H9 (cell line): ENCODE measurements around the gene DACH1. TPM values are rescaled to one million over a fixed set of nuclear protein-coding genes. Genes with fewer than 3 reads are reported as not detected.

Experiments
- DNase-seq: peaks from one replicate; pipeline ENCODE4 v3.0.0-alpha.2; 2017
- H2AFZ ChIP-seq: one replicate; pipeline ENCODE4 v1.6.1; 2013; ENCODE audit warnings: mild to moderate bottlenecking, low read length, control low read depth, moderate library complexity
- H2AK5ac ChIP-seq: 2 replicates; pipeline ENCODE4 v1.6.1; 2013; ENCODE audit warnings: low read length, control low read depth, mixed read lengths; ENCODE audit not compliant: insufficient read length
- H2BK120ac ChIP-seq: one replicate; pipeline ENCODE4 v1.6.1; 2013; ENCODE audit warnings: low read depth, mild to moderate bottlenecking, low read length, control low read depth, inconsistent platforms; ENCODE audit not compliant: poor library complexity, severe bottlenecking
- H2BK12ac ChIP-seq: 2 replicates; pipeline ENCODE4 v1.6.1; 2013; ENCODE audit warnings: low read length, control low read depth, mixed read lengths, low read depth; ENCODE audit not compliant: insufficient read length
- H2BK15ac ChIP-seq: 2 replicates; pipeline ENCODE4 v1.6.1; 2013; ENCODE audit warnings: low read depth, low read length, control low read depth
- H2BK20ac ChIP-seq: one replicate; pipeline ENCODE4 v1.6.1; 2013; ENCODE audit warnings: low read depth, mild to moderate bottlenecking, low read length, control low read depth, inconsistent platforms; ENCODE audit not compliant: poor library complexity, severe bottlenecking
- H2BK5ac ChIP-seq: 2 replicates; pipeline ENCODE4 v1.6.1; 2013; ENCODE audit warnings: low read length, control low read depth, mixed read lengths; ENCODE audit not compliant: insufficient read length
- H3K14ac ChIP-seq: 2 replicates; pipeline ENCODE4 v1.6.1; 2013; ENCODE audit warnings: low read length, control low read depth; ENCODE audit not compliant: insufficient read depth
- H3K18ac ChIP-seq: 2 replicates; pipeline ENCODE4 v1.6.1; 2013; ENCODE audit warnings: low read depth, mild to moderate bottlenecking, mixed read lengths, low read length, control low read depth; ENCODE audit not compliant: insufficient read length
- H3K23ac ChIP-seq: 2 replicates; pipeline ENCODE4 v1.6.1; 2013; ENCODE audit warnings: low read length, control low read depth, mixed read lengths, low read depth; ENCODE audit not compliant: insufficient read length
- H3K23me2 ChIP-seq: 2 replicates; pipeline ENCODE4 v1.6.1; 2013; ENCODE audit warnings: low read depth, mild to moderate bottlenecking, mixed read lengths, low read length, control low read depth; ENCODE audit not compliant: insufficient read length, poor library complexity, severe bottlenecking
- H3K27ac ChIP-seq: 2 replicates; pipeline ENCODE4 v1.5.1; 2013; ENCODE audit warnings: low read length, control low read depth, mixed read lengths, low read depth; ENCODE audit not compliant: insufficient read length
- H3K27me3 ChIP-seq: 2 replicates; pipeline ENCODE4 v1.6.1; 2013; ENCODE audit warnings: low read length, control low read depth, inconsistent platforms; ENCODE audit not compliant: insufficient read depth
- H3K4ac ChIP-seq: 2 replicates; pipeline ENCODE4 v1.6.1; 2013; ENCODE audit warnings: low read depth, mild to moderate bottlenecking, control low read depth, inconsistent platforms, low read length, moderate library complexity
- H3K4me1 ChIP-seq: 2 replicates; pipeline ENCODE4 v1.6.1; 2013; ENCODE audit warnings: low read length, control low read depth, inconsistent platforms; ENCODE audit not compliant: insufficient read depth
- H3K4me2 ChIP-seq: 2 replicates; pipeline ENCODE4 v1.6.1; 2013; ENCODE audit warnings: low read length, control low read depth, mixed read lengths; ENCODE audit not compliant: insufficient read length, insufficient read depth
- H3K56ac ChIP-seq: 2 replicates; pipeline ENCODE4 v1.6.1; 2013; ENCODE audit warnings: low read depth, mild to moderate bottlenecking, mixed read lengths, low read length, control low read depth; ENCODE audit not compliant: insufficient read length
- H3K79me1 ChIP-seq: 2 replicates; pipeline ENCODE4 v1.6.1; 2013; ENCODE audit warnings: low read depth, mild to moderate bottlenecking, moderate library complexity, low read length, control low read depth, inconsistent platforms; ENCODE audit not compliant: insufficient read depth, poor library complexity, severe bottlenecking
- H3K79me2 ChIP-seq: 2 replicates; pipeline ENCODE4 v1.6.1; 2013; ENCODE audit warnings: low read length, control low read depth, inconsistent platforms; ENCODE audit not compliant: insufficient read depth
- H3K9ac ChIP-seq: 2 replicates; pipeline ENCODE4 v1.6.1; 2013; ENCODE audit warnings: low read length, control low read depth, mixed read lengths; ENCODE audit not compliant: insufficient read length; ENCODE audit errors: extremely low read depth
- H3K9me3 ChIP-seq: one replicate; pipeline ENCODE4 v1.6.1; 2013; ENCODE audit warnings: low read depth, low read length, inconsistent platforms; ENCODE audit not compliant: control insufficient read depth
- H3T11ph ChIP-seq: one replicate; pipeline ENCODE4 v1.6.1; 2013; ENCODE audit warnings: mild to moderate bottlenecking, low read length, control low read depth, inconsistent platforms
- H4K20me1 ChIP-seq: one replicate; pipeline ENCODE4 v1.6.1; 2013; ENCODE audit not compliant: control insufficient read depth, insufficient read length, insufficient read depth
- H4K5ac ChIP-seq: 2 replicates; pipeline ENCODE4 v1.6.1; 2013; ENCODE audit warnings: low read depth, mild to moderate bottlenecking, mixed read lengths, low read length, control low read depth; ENCODE audit not compliant: insufficient read length
- H4K8ac ChIP-seq: replicated peaks from 2 replicates; pipeline ENCODE4 v1.6.1; 2013; ENCODE audit warnings: low read length, control low read depth, mixed read lengths, low read depth; ENCODE audit not compliant: insufficient read length
- H4K91ac ChIP-seq: 2 replicates; pipeline ENCODE4 v1.6.1; 2013; ENCODE audit warnings: low read depth, mild to moderate bottlenecking, moderate library complexity, mixed read lengths, low read length, control low read depth; ENCODE audit not compliant: insufficient read length
- H3K27ac Mint-ChIP-seq, 3 experiments: 2 replicates in 2 of 3; 3 replicates in 1 of 3; pipeline ENCODE4 v1.8.0; 2020 to 2021; ENCODE audit warnings: mixed read lengths in 3 of 3, mild to moderate bottlenecking in 1 of 3, moderate library complexity in 1 of 3
- H3K27me3 Mint-ChIP-seq: 2 replicates; pipeline ENCODE4 v1.8.0; 2021; ENCODE audit warnings: low read depth, mild to moderate bottlenecking, moderate library complexity, mixed read lengths
- H3K36me3 Mint-ChIP-seq, 3 experiments: 2 replicates in 2 of 3; 3 replicates in 1 of 3; pipeline ENCODE4 v1.8.0; 2020 to 2021; ENCODE audit warnings: low read depth in 3 of 3, mixed read lengths in 3 of 3; ENCODE audit not compliant: insufficient read depth in 1 of 3
- H3K4me1 Mint-ChIP-seq, 2 experiments: 2 replicates each; pipeline ENCODE4 v1.8.0; 2020; ENCODE audit warnings: mixed read lengths in 2 of 2
- H3K4me3 Mint-ChIP-seq, 2 experiments: 2 replicates in 1 of 2; 3 replicates in 1 of 2; pipeline ENCODE4 v1.8.0; 2020 to 2021; ENCODE audit warnings: mild to moderate bottlenecking in 2 of 2, mixed read lengths in 2 of 2, moderate library complexity in 1 of 2
- H3K9me3 Mint-ChIP-seq, 2 experiments: 2 replicates in 1 of 2; 3 replicates in 1 of 2; pipeline ENCODE4 v1.8.0; 2020; ENCODE audit warnings: mild to moderate bottlenecking in 2 of 2, mixed read lengths in 2 of 2, moderate library complexity in 1 of 2
- CTCF ChIP-seq: fragments of 200-600 bp; sonication (generic); conservative IDR thresholded peaks from 3 replicates; pipeline ENCODE4 v1.8.0; 2021; ENCODE audit warnings: antibody characterized with exemption, mild to moderate bottlenecking
- WGBS: extraction: QIAGEN DNeasy Blood & Tissue Kit; methylation state at CpG from one replicate; pipeline ENCODE4 v1.1.7; 2013; ENCODE audit warnings: missing lambda C conversion rate, low lambda C conversion rate, mixed read lengths; ENCODE audit not compliant: insufficient read length; ENCODE audit errors: extremely low coverage; 5-methylcytosine and 5-hydroxymethylcytosine counted together
- total RNA-seq: library from RNA; stranded (reverse); gene quantifications from 2 replicates; pipeline ENCODE4 v1.2.1, GENCODE V29; 2021

The DACH1 gene
- total RNA-seq, 1 experiment from 2014 or later = not detected

GRCh38 chr13:71540098-71540497 is 326.9 kb downstream of the DACH1 start:
- H3K4ac ChIP-seq = no peak overlapping the region
- no peaks in the 10 kb centered on the region for H3K27me3 ChIP-seq
- no peaks in the 10 kb centered on the region for H3K23me2 ChIP-seq
- H2BK120ac ChIP-seq = no peak overlapping the region
- no peak overlapping the region for H3K23ac ChIP-seq
- no peak overlapping the region for H4K91ac ChIP-seq
- H3K9ac ChIP-seq = no peak overlapping the region
- no peak for DNase-seq
- H3K9me3 Mint-ChIP-seq = no peaks in the 10 kb centered on the region
- no peaks in the 10 kb centered on the region for H4K20me1 ChIP-seq
- no peak overlapping the region for H2AFZ ChIP-seq
- no CpG with 5 or more reads among the region's 1 CpG for WGBS
- H2BK20ac ChIP-seq = no peak overlapping the region
- no peak overlapping the region for H3K27ac Mint-ChIP-seq
- H3K27ac ChIP-seq = no peak overlapping the region
- H3K4me1 ChIP-seq = no peaks in the 10 kb centered on the region
- H3K56ac ChIP-seq = no peak overlapping the region
- H4K5ac ChIP-seq = no peak overlapping the region
- no peak overlapping the region for H4K8ac ChIP-seq
- no peak overlapping the region for H3K4me3 Mint-ChIP-seq
- H3K18ac ChIP-seq = no peak overlapping the region
- no peaks in the 10 kb centered on the region for H3K79me2 ChIP-seq
- no peak overlapping the region for H2BK15ac ChIP-seq
- H2BK5ac ChIP-seq = no peak overlapping the region
- H3K27me3 Mint-ChIP-seq = no peaks in the 10 kb centered on the region
- no peaks in the 10 kb centered on the region for H3K4me1 Mint-ChIP-seq
- H3K36me3 Mint-ChIP-seq = no peaks in the 10 kb centered on the region
- no peak for TF ChIP-seq CTCF
- no peak overlapping the region for H2BK12ac ChIP-seq
- no peaks in the 10 kb centered on the region for H3K79me1 ChIP-seq
- H2AK5ac ChIP-seq = no peak overlapping the region
- no peak overlapping the region for H3K14ac ChIP-seq
- no peak overlapping the region for H3K4me2 ChIP-seq
- no peak overlapping the region for H3T11ph ChIP-seq
- H3K9me3 ChIP-seq = no peaks in the 10 kb centered on the region
